ENCODE measurements around the gene IFFO2.
"Not testable (repeated sequence)": the region's sequence is repeated elsewhere in the genome, so short reads cannot be mapped to it uniquely, and the experiment has no call there.

The IFFO2 gene

DNA sequence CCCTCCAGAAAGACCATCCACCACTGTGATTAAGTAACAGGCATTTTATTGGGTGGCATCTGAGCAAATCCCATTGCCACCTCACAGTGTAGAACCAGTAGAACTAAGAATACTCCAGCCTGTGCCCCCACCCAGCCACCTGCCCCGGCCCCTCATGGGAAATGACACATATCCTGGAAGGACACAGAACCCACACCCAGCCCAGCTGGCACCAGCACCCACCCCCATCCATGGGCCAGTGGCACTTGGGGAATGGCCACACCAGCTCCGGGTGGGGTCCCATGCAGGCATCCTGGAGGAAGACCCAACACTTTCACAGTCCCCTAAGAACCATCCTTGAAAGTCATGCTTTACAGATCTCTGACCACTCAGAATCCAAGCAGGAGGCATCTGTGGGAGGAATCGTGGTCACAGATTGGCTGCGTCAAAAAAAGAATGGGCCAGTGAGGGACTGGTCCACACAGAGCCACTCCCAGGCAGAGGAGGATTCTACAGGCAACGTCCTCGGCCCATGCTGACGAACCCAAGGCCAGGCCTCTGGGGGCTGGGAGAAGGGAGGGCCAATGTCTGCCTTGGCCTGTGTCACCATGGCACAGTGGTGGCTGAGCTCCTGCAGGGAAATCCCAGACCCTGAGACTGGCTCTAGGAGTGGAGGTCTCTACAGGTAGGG lies 84.9 kb downstream of the IFFO2 start:
- no peak for DNase-seq

DNA sequence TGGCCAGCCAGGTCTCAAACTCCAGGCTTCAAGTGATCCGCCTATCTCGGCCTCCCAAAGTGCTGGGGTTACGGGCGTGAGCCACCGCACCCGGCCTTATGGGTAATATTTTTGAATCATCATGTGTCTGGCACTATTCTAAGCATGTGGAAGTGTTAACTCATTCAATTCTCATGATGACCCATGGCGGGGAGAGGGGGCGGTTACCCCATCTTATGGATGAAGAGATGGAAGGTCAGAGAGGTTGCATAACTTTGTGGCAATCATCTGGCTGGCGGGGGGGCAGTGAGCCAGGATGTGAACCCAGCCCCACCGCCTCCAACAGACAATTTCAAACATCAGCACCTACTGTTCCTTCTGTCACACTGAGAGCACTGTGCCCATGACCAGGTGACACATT lies 85.5 kb downstream of the IFFO2 start:
- no peak for DNase-seq

DNA sequence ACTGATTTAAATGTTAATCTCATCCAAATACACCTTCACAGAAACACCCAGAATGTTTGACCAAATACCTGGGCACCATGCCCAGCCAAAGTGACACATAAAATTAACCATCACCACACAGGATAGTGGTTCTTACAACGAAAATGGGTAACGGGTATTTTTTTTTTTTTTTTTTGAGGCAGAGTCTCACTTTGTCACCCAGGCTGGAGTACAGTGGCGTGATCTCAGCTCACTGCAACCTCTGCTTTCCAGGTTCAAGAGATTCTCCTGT lies 85.9 kb downstream of the IFFO2 start:
- DNase-seq = not testable (repeated sequence)

DNA sequence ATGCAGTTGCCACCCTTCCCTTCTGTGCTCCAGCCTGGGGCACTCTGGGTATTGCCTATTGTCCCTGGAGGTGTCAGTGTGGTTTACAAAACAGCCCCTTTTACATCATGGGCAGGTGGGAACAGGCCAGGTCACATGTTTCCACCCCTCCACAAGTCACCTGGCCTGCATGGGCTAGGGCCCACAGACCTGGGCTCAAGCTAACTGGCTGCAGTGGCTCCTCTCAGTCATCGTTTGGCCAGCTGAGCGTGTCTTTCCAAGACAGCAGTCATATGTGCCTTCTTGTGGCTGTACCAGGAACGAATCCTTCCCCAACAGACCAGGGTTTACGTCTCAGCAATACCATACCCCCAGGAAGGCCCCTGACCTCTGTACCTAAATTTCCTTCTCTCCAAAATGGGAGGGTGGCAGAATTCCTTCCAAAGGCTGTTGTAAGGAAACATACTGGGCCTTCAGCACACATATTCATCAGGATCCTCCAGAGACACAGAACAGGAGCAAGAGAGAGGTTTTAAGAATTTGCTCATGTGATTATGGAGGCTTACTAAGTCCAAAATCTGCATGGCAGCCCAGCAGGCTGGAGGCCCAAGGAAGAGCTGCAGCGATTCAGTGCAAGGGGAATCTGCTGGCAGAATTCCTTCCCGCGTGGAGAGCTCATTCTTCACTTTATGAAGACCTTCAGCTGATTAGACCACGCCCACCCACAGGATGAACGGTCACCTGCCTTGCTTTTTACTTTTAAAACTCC lies 86.5 kb downstream of the IFFO2 start:
- no peak for DNase-seq

DNA sequence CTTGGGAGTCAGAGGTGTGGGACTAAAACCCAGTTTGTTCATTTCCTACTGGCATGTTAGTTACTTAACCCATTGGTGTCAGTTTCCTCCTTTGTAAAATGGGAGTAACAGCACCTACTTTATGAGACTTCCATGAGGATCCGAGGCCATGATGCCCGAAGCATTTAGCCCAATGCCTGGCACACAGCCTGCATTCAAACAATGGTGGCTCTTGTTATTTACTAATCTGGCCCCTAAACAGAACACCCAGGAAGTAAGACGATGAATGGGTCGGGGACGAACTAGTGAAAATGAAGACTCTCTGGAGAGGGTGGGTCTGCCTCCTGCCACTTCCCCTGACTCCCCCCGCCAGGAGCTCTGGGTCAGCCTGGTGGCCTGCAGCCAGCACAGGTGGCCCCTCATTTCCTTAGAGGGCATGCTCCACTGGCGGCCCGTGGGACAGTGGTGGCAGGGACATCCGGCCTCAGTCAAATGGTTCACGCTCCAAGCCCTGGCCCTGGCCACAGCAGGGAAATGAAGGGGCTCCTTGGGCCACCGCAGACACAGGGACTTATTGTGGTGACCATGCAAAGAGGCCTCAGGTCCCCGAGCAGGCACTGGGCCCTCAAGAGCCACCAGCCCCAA lies 87.6 kb downstream of the IFFO2 start:
- no peak for DNase-seq

DNA sequence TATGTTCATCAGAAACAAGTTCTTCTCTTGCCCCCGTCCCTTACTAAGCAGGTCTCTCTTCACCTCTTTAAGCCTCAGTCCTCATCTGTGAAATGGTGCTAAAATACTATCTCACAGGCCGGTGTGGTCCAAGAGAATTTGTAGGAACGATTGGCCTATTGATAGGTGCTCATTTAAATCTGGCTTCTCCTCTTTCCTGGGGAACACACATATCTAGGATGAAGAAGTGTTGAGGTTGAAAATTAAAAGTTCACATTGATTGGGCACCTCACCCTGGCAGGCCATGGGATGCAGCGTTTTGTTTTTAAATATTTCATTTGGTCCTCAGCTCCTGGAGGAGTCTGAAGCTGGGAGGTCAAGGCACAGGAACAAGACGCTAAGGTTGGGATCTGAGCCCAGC lies 88.1 kb downstream of the IFFO2 start:
- no peak for DNase-seq

DNA sequence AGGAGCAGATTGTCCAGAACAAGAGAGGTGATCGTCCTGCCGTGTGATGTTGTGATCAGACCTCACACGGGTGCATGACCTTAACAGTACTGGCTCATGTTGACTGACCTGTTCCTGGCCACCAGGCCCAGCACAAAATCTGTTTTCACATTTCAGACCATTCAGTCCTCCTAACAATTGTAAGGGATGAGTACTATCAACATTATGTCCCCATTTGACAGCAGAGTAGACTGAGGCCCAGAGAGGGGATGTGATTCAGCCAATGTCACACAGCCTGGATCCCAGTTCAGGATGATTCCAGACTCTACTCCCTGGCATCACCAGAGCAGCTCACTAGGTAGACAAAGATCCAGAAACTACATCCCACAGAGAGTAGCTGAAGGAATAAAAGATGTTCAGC lies 89.6 kb downstream of the IFFO2 start:
- no peak for DNase-seq

DNA sequence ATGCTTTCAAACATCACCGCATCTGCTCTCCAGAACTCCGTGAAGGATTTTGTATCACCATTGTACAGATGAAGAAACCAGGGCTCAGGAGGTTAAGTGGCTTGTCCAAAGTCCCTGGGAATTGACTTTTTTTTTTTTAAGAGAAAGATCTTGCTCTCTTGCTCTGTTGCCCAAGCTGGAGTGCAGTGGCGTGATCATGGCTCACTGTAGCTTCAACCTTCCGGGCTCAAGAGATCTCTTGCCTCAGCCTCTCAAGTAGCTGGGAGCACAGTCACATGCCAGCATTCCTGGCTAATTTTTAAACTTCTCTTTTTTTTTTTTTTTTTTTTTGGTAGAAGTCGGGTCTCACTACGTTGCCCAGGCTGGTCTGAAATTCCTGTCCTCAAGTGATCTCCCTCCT lies 90.2 kb downstream of the IFFO2 start:
- DNase-seq = no peak

DNA sequence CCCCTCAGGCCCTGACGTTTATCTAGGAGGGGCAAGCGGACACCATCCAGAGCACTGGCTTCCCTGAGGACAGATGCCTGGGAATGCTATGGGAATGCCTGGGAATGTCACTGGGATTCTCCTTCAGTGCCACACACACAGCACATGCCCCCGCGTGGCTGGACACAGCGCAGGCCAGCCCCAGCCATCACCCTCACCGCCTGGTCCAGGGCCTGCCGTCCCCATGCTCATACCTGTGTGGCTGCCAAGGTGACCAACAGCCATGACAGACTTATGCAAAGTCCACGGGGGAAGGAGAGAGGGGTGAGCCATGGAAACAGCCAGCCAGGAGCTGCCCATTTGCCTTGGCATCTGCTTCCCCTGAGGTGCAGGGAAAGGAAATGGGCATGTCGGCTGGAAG lies 91.3 kb downstream of the IFFO2 start:
- DNase-seq = no peak

DNA sequence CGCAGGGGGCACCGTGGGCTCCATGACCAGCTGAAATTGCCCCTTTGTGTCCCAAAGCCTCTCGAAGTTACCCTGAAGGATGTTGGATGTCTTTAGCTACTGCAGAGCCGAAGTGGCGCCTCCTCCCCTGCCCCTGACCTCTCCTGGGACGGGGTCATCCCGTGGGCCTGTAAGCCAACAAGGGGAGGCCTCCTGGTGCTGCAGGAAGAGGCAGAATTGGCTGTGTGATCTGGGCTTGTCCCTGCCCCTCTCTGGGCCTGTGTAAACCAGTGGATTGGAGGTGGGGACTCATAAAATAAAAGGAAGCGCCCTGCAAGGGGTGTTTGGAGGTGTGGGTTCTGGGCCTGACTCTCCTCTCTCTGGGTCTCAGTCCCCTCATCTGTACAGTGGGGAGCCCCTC lies 94.9 kb downstream of the IFFO2 start:
- DNase-seq = no peak

DNA sequence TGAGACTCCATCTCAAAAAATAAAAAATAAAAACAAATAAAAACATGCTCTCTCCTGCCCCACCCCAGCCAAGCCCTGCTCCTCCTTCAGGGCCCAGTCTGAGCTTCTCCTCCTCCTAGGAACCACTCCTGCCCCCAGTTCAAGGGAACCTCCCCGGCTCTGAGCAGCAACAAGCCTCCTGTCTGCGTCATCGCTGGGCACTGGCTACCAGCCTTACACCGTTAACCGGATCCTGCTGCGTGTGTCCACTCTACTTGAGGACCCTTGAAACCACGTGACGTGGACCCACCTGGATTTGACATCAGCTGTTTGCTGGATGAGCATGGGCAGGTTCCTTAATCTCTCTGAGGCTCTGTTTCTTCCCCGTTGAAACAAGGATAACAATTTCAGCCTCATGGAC lies 95.4 kb downstream of the IFFO2 start:
- no peak for DNase-seq

DNA sequence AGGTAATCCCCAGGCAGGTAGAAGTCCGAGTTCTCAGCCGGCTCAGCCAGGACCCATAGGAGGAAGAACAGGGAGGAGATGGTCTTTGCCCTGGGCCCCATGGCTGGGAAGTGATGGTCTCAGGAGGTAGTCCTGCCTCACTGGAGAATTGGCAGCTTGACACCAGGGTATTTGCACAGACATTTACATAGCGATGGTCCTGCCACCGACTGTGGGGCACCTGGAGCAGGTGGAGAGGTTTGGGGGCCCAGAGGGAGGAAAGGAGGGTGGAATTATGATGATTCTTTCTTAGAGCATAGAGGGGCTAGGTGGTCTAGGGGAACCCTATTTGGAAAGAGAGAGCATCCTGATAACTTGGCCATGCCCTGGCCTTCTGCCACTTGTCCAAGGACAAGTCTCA lies 96.9 kb downstream of the IFFO2 start, which contains the start of gene TAS1R2:
Gene TAS1R2, minus strand, starts transcription at position 101 of the 400 bp plus-strand sequence. Its CDS starts 0 bp downstream, at position 101.
- no peak for DNase-seq

DNA sequence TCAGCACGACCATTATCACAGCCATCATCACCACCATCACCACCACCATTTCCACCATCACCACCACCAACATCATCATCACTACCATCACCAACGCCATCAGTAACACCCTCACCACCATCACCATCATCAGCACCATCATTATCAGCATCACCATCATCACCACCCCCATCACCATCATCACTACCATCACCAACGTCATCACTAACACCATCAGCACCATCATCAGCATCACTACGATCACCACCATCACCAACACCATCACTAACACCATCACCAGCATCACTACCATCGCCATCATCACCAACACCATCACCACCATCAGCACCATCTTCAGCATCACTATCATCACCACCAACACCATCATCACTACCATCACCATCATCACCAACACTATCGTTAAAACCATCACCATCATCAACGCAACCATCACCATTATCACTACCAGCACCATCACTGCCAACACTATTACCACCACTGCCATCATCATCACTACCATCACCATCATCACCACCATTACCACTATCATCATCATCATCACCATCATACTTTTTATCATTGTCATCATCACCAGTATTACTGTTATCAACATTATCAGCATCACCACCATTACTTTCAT lies 98.3 kb downstream of the IFFO2 start:
- DNase-seq = no peak

DNA sequence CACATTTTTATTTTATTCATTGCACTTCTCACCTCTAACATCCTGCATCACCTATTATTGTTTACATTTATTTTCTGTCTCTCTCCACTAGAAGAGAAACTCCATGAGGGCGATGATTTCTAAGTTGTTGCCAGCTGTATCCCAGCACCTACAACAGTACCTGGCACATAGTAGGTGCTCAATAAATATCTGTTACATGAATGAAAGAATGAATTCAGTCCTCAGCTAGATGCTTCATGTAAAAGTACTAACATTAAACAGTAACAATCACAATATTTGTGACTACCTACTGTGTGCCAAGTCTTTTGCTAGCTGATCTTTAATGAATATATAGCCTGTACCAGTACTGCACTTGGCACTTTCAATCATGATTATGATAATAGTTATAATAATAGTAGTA lies 100.0 kb downstream of the IFFO2 start:
- no peak for DNase-seq

DNA sequence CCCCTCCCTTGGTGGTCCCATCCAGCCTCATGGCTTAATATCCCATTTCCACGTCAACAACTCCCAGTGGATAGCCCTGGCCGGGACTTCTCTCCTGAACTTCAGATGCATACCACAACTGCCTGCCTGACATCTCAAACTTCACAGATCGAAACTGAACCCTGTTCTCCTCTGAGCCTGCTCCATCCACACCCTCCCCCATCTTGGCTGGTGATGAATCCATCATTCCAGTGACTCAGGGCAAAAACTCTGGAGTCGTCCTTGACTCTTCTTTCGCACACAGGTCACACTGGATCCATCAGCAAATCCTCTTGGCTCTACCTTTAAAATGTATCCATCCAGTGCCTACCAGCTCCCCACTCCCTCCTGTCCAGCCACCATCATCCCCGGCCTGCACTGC lies 100.9 kb downstream of the IFFO2 start:
- DNase-seq = no peak

DNA sequence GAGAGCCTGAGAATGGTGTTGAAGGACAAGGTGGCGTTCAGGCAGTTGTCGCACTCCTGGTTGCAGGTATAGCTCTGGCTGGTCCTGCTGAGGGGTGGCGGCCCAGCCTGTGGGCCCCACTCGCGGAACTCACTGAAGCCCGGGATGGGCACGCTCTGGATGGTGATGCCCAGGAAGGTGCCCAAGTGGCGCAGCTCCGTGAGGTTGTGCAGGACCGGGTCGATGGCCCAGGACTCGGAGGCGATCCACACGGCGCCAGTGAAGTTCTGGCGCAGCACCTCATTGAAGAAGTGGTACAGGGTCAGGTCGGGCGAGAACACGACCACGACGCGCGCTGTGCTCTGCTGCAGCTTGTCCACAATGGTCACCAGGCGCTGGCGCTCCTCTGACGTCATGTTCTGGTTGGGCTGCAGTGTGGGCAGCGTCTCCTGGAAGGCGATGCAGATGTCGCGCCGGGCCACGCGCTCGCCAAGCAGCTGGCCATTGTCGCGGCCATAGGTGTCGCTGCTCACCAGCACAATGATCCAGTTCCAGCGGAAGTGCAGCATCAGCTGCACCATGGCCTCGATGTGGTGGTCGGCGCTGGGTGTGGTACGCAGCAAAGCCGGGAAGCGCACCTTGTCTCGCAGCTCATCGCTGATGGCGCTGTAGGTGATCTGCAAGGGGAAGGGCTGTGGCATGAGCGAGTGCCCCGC lies 102.0 kb downstream of the IFFO2 start:
- DNase-seq = no peak
